Activated naive CD4-positive, alpha-beta T cell treated with anti-CD3 and anti-CD28 coated beads, Interleukin-2, amount 50 U/mL, for 24 hours (primary cell): ENCODE results near the gene TRIM14.
"Not testable (repeated sequence)": the region's sequence is repeated elsewhere in the genome, so short reads cannot be mapped to it uniquely, and the experiment has no call there.

Experiments used
- H3K27ac Mint-ChIP-seq: one replicate; pipeline ENCODE4 v1.8.0; 2021; ENCODE audit warnings: mild to moderate bottlenecking, mixed read lengths
- H3K27me3 Mint-ChIP-seq: one replicate; pipeline ENCODE4 v1.8.0; 2021; ENCODE audit warnings: mixed read lengths
- H3K36me3 Mint-ChIP-seq: one replicate; pipeline ENCODE4 v1.8.0; 2021; ENCODE audit warnings: mixed read lengths
- H3K4me1 Mint-ChIP-seq: one replicate; pipeline ENCODE4 v1.8.0; 2021; ENCODE audit warnings: mixed read lengths
- H3K4me3 Mint-ChIP-seq: one replicate; pipeline ENCODE4 v1.8.0; 2021; ENCODE audit warnings: mild to moderate bottlenecking, mixed read lengths
- H3K9me3 Mint-ChIP-seq: one replicate; pipeline ENCODE4 v1.8.0; 2021; ENCODE audit warnings: mixed read lengths

The TRIM14 gene

GRCh38 chr9:98101416-98101815 lies 17.6 kb downstream of the TRIM14 start:
- Mint-ChIP-seq H3K27ac (no peak overlapping the region), H3K36me3 (peaks cover 16% of the 10 kb centered on the region), H3K9me3 (no peaks in the 10 kb centered on the region), H3K4me1 (peaks cover 92% of the 10 kb centered on the region), H3K4me3 (peak overlapping the region; percentile 68), H3K27me3 (no peaks in the 10 kb centered on the region)

- peaks cover 14% of the 10 kb centered on the region for H3K36me3 Mint-ChIP-seq
- H3K4me3 Mint-ChIP-seq = peak overlapping the region; percentile 69
- H3K27me3 Mint-ChIP-seq = no peaks in the 10 kb centered on the region
- H3K27ac Mint-ChIP-seq = peak overlapping the region; percentile 94
- peaks cover 92% of the 10 kb centered on the region for H3K4me1 Mint-ChIP-seq
- H3K9me3 Mint-ChIP-seq = no peaks in the 10 kb centered on the region
Measured at GRCh38 chr9:98100456-98100855, 18.6 kb downstream of the TRIM14 start.

GRCh38 chr9:98099898-98100297 lies 19.1 kb downstream of the TRIM14 start:
- Mint-ChIP-seq H3K4me1 (peaks cover 91% of the 10 kb centered on the region), H3K27ac (peak overlapping the region; percentile 94), H3K27me3 (no peaks in the 10 kb centered on the region), H3K36me3 (peaks cover 17% of the 10 kb centered on the region), H3K4me3 (peak overlapping the region; percentile 69), H3K9me3 (no peaks in the 10 kb centered on the region)

- Mint-ChIP-seq H3K36me3 (peaks cover 16% of the 10 kb centered on the region), H3K4me1 (peaks cover 92% of the 10 kb centered on the region), H3K4me3 (no peak overlapping the region), H3K27me3 (no peaks in the 10 kb centered on the region), H3K27ac (peak overlapping the region; percentile 94), H3K9me3 (no peaks in the 10 kb centered on the region)
Measured at GRCh38 chr9:98099346-98099745, 19.7 kb downstream of the TRIM14 start.

GRCh38 chr9:98097836-98098235 lies 21.2 kb downstream of the TRIM14 start:
- peaks cover 92% of the 10 kb centered on the region for H3K4me1 Mint-ChIP-seq
- no peaks in the 10 kb centered on the region for H3K9me3 Mint-ChIP-seq
- peak overlapping the region; percentile 43 for H3K4me3 Mint-ChIP-seq
- no peaks in the 10 kb centered on the region for H3K27me3 Mint-ChIP-seq
- H3K27ac Mint-ChIP-seq = peak overlapping the region; percentile 79
- peaks cover 21% of the 10 kb centered on the region for H3K36me3 Mint-ChIP-seq

GRCh38 chr9:98096091-98096490 lies 22.9 kb downstream of the TRIM14 start:
- Mint-ChIP-seq H3K4me3 (no peak overlapping the region), H3K27ac (peak overlapping the region; percentile 70), H3K4me1 (peaks cover 86% of the 10 kb centered on the region), H3K27me3 (no peaks in the 10 kb centered on the region), H3K36me3 (peaks cover 26% of the 10 kb centered on the region), H3K9me3 (no peaks in the 10 kb centered on the region)

- Mint-ChIP-seq H3K4me3 (no peak overlapping the region), H3K27me3 (no peaks in the 10 kb centered on the region), H3K4me1 (peaks cover 85% of the 10 kb centered on the region), H3K36me3 (peaks cover 26% of the 10 kb centered on the region), H3K27ac (no peak overlapping the region), H3K9me3 (no peaks in the 10 kb centered on the region)
Measured at GRCh38 chr9:98095401-98095800, 23.6 kb downstream of the TRIM14 start.

- Mint-ChIP-seq H3K27ac (peak overlapping the region; percentile 1), H3K9me3 (no peaks in the 10 kb centered on the region), H3K4me3 (no peak overlapping the region), H3K27me3 (no peaks in the 10 kb centered on the region), H3K4me1 (peaks cover 85% of the 10 kb centered on the region), H3K36me3 (peaks cover 29% of the 10 kb centered on the region)
Measured at GRCh38 chr9:98094851-98095250, 24.2 kb downstream of the TRIM14 start.

- peaks cover 30% of the 10 kb centered on the region for H3K36me3 Mint-ChIP-seq
- no peaks in the 10 kb centered on the region for H3K9me3 Mint-ChIP-seq
- no peaks in the 10 kb centered on the region for H3K27me3 Mint-ChIP-seq
- H3K4me3 Mint-ChIP-seq = no peak overlapping the region
- peaks cover 85% of the 10 kb centered on the region for H3K4me1 Mint-ChIP-seq
- H3K27ac Mint-ChIP-seq = peak overlapping the region; percentile 1
Measured at GRCh38 chr9:98094316-98094715, 24.7 kb downstream of the TRIM14 start.

GRCh38 chr9:98092613-98092931 lies 26.4 kb downstream of the TRIM14 start:
- peak overlapping the region; percentile 64 for H3K27ac Mint-ChIP-seq
- no peak overlapping the region for H3K4me3 Mint-ChIP-seq
- H3K36me3 Mint-ChIP-seq = peaks cover 28% of the 10 kb centered on the region
- no peaks in the 10 kb centered on the region for H3K9me3 Mint-ChIP-seq
- peaks cover 71% of the 10 kb centered on the region for H3K4me1 Mint-ChIP-seq
- no peaks in the 10 kb centered on the region for H3K27me3 Mint-ChIP-seq

- H3K4me1 Mint-ChIP-seq = peaks cover 67% of the 10 kb centered on the region
- no peak overlapping the region for H3K27ac Mint-ChIP-seq
- no peaks in the 10 kb centered on the region for H3K9me3 Mint-ChIP-seq
- H3K36me3 Mint-ChIP-seq = peaks cover 24% of the 10 kb centered on the region
- H3K27me3 Mint-ChIP-seq = no peaks in the 10 kb centered on the region
- no peak overlapping the region for H3K4me3 Mint-ChIP-seq
Measured at GRCh38 chr9:98091735-98092612, 27.0 kb downstream of the TRIM14 start.

GRCh38 chr9:98090674-98091073 lies 28.3 kb downstream of the TRIM14 start:
- H3K4me3 Mint-ChIP-seq, H3K9me3 Mint-ChIP-seq, H3K27me3 Mint-ChIP-seq: not testable (repeated sequence)
- Mint-ChIP-seq H3K36me3 (peaks cover 28% of the 10 kb centered on the region), H3K27ac (peak overlapping the region; percentile 23), H3K4me1 (peaks cover 65% of the 10 kb centered on the region)

- H3K27me3 Mint-ChIP-seq = no peaks in the 10 kb centered on the region
- peaks cover 62% of the 10 kb centered on the region for H3K4me1 Mint-ChIP-seq
- no peak overlapping the region for H3K4me3 Mint-ChIP-seq
- H3K9me3 Mint-ChIP-seq = no peaks in the 10 kb centered on the region
- H3K27ac Mint-ChIP-seq = no peak overlapping the region
- peaks cover 19% of the 10 kb centered on the region for H3K36me3 Mint-ChIP-seq
Measured at GRCh38 chr9:98087420-98088354, 31.3 kb downstream of the TRIM14 start.

GRCh38 chr9:98086461-98086860 lies 32.6 kb downstream of the TRIM14 start:
- Mint-ChIP-seq H3K4me1 (peaks cover 65% of the 10 kb centered on the region), H3K4me3 (peak overlapping the region; percentile 51), H3K9me3 (no peaks in the 10 kb centered on the region), H3K27ac (peak overlapping the region; percentile 56), H3K36me3 (peaks cover 20% of the 10 kb centered on the region), H3K27me3 (no peaks in the 10 kb centered on the region)

GRCh38 chr9:98085944-98086343 lies 33.1 kb downstream of the TRIM14 start:
- H3K36me3 Mint-ChIP-seq = peaks cover 20% of the 10 kb centered on the region
- no peaks in the 10 kb centered on the region for H3K9me3 Mint-ChIP-seq
- no peak overlapping the region for H3K4me3 Mint-ChIP-seq
- peaks cover 67% of the 10 kb centered on the region for H3K4me1 Mint-ChIP-seq
- no peak overlapping the region for H3K27ac Mint-ChIP-seq
- H3K27me3 Mint-ChIP-seq = no peaks in the 10 kb centered on the region

- Mint-ChIP-seq H3K36me3 (peaks cover 18% of the 10 kb centered on the region), H3K4me3 (no peak overlapping the region), H3K27me3 (no peaks in the 10 kb centered on the region), H3K4me1 (peaks cover 62% of the 10 kb centered on the region), H3K9me3 (no peaks in the 10 kb centered on the region), H3K27ac (peak overlapping the region; percentile 43)
Measured at GRCh38 chr9:98085058-98085457, 34.0 kb downstream of the TRIM14 start.
